Mesenchymal stem cell (in vitro differentiated cells and primary cell): ENCODE results near the gene PCDHGA4.
"Not testable (repeated sequence)": the region's sequence is repeated elsewhere in the genome, so short reads cannot be mapped to it uniquely, and the experiment has no call there.

ENCODE experiments used
- DNase-seq: peaks from one replicate; pipeline ENCODE4 v3.0.0-alpha.2; 2013
- H2AFZ ChIP-seq: one replicate; pipeline ENCODE4 v1.6.1; 2013; ENCODE audit warnings: low read depth, mild to moderate bottlenecking, control low read depth, inconsistent platforms, low read length, moderate library complexity
- H2AK5ac ChIP-seq: 2 replicates; pipeline ENCODE4 v1.6.1; 2013; ENCODE audit warnings: low read length, moderate library complexity, mild to moderate bottlenecking, inconsistent platforms; ENCODE audit not compliant: severe bottlenecking
- H2BK120ac ChIP-seq: one replicate; pipeline ENCODE4 v1.6.1; 2013; ENCODE audit warnings: low read depth, mild to moderate bottlenecking, inconsistent platforms, low read length, moderate library complexity
- H2BK12ac ChIP-seq, 2 experiments: one replicate each; pipeline ENCODE4 v1.6.1; 2013; ENCODE audit warnings: inconsistent platforms in 2 of 2, low read length in 2 of 2, mild to moderate bottlenecking in 2 of 2, moderate library complexity in 2 of 2, control low read depth in 1 of 2
- H2BK15ac ChIP-seq: one replicate; pipeline ENCODE4 v1.6.1; 2013; ENCODE audit warnings: mild to moderate bottlenecking, low read depth, inconsistent platforms; ENCODE audit not compliant: poor library complexity, severe bottlenecking
- H2BK5ac ChIP-seq: 2 replicates; pipeline ENCODE4 v1.6.1; 2013; ENCODE audit warnings: low read depth, mild to moderate bottlenecking, low read length, control low read depth, inconsistent platforms; ENCODE audit not compliant: poor library complexity, severe bottlenecking
- H3K14ac ChIP-seq, 2 experiments: one replicate each; pipeline ENCODE4 v1.6.1; 2013; ENCODE audit warnings: inconsistent platforms in 2 of 2, low read length in 2 of 2, control low read depth in 1 of 2, mild to moderate bottlenecking in 1 of 2, moderate library complexity in 1 of 2
- H3K18ac ChIP-seq, 2 experiments: one replicate each; pipeline ENCODE4 v1.6.1; 2013; ENCODE audit warnings: inconsistent platforms in 2 of 2, low read length in 2 of 2, control low read depth in 1 of 2, low read depth in 1 of 2, mild to moderate bottlenecking in 1 of 2
- H3K23ac ChIP-seq, 2 experiments: one replicate each; pipeline ENCODE4 v1.6.1; 2013; ENCODE audit warnings: inconsistent platforms in 2 of 2, low read length in 2 of 2, mild to moderate bottlenecking in 2 of 2, moderate library complexity in 2 of 2, control low read depth in 1 of 2
- H3K27ac ChIP-seq: 2 replicates; pipeline ENCODE4 v1.5.1; 2013; ENCODE audit warnings: mild to moderate bottlenecking, moderate library complexity, low read length, control low read depth, inconsistent platforms; ENCODE audit not compliant: poor library complexity, severe bottlenecking
- H3K27me3 ChIP-seq, 2 experiments: 2 replicates each; pipeline versions ENCODE4 v1.6.1 to v1.7.0; 2013; ENCODE audit warnings: low read length in 2 of 2, mild to moderate bottlenecking in 2 of 2, moderate library complexity in 2 of 2, control low read depth in 1 of 2, inconsistent platforms in 1 of 2; ENCODE audit not compliant: control insufficient read depth in 1 of 2, insufficient read depth in 1 of 2
- H3K36me3 ChIP-seq, 2 experiments: 2 replicates each; pipeline versions ENCODE4 v1.6.1 to v1.7.0; 2013; ENCODE audit warnings: low read length in 2 of 2, control low read depth in 1 of 2, inconsistent platforms in 1 of 2, low read depth in 1 of 2, mild to moderate bottlenecking in 1 of 2; ENCODE audit not compliant: insufficient read depth in 2 of 2, control insufficient read depth in 1 of 2
- H3K4ac ChIP-seq, 2 experiments: one replicate each; pipeline ENCODE4 v1.6.1; 2013; ENCODE audit warnings: inconsistent platforms in 2 of 2, low read length in 2 of 2, mild to moderate bottlenecking in 2 of 2, moderate library complexity in 2 of 2, control low read depth in 1 of 2, low read depth in 1 of 2
- H3K4me1 ChIP-seq: 2 replicates; pipeline ENCODE4 v1.6.1; 2013; ENCODE audit warnings: low read depth, low read length, control low read depth; ENCODE audit not compliant: control insufficient read depth, insufficient read depth
- H3K4me2 ChIP-seq: 2 replicates; pipeline ENCODE4 v1.6.1; 2013; ENCODE audit warnings: low read length, mild to moderate bottlenecking, inconsistent platforms; ENCODE audit not compliant: poor library complexity, severe bottlenecking
- H3K4me3 ChIP-seq, 2 experiments: 2 replicates each; pipeline versions ENCODE4 v1.5.1 to v1.7.0; 2013; ENCODE audit warnings: low read length in 2 of 2, mild to moderate bottlenecking in 2 of 2, control low read depth in 1 of 2, low read depth in 1 of 2; ENCODE audit not compliant: insufficient read depth in 1 of 2
- H3K79me1 ChIP-seq: replicated peaks from 2 replicates; pipeline ENCODE4 v1.6.1; 2013; ENCODE audit warnings: mild to moderate bottlenecking, control low read depth, low read length, inconsistent platforms; ENCODE audit not compliant: poor library complexity, severe bottlenecking
- H3K9ac ChIP-seq: 2 replicates; pipeline ENCODE4 v1.7.0; 2013; ENCODE audit warnings: mild to moderate bottlenecking, low read length, moderate library complexity
- H3K9me3 ChIP-seq: 2 replicates; pipeline ENCODE4 v1.7.0; 2013; ENCODE audit warnings: mild to moderate bottlenecking, low read length; ENCODE audit not compliant: control insufficient read depth
- H4K8ac ChIP-seq: one replicate; pipeline ENCODE4 v1.6.1; 2013; ENCODE audit warnings: inconsistent platforms, mild to moderate bottlenecking, low read length, moderate library complexity
- H4K91ac ChIP-seq: one replicate; pipeline ENCODE4 v1.6.1; 2013; ENCODE audit warnings: mild to moderate bottlenecking, low read length, inconsistent platforms
- WGBS: methylation state at CpG from one replicate; pipeline ENCODE4 v1.1.7; 2013; ENCODE audit warnings: mixed read lengths; 5-methylcytosine and 5-hydroxymethylcytosine counted together

Gene PCDHGA4

GRCh38 chr5:141326088-141326854 lies 28.6 kb upstream of the PCDHGA4 start:
- Histone ChIP-seq H3K23ac (no peak overlapping the region), H2BK120ac (no peak overlapping the region), H3K27ac (no peak overlapping the region), H4K91ac (no peak overlapping the region), H3K9me3 (peaks cover 23% of the 10 kb centered on the region), H2BK15ac (no peak overlapping the region), H3K9ac (peak overlapping the region; percentile 86), H3K36me3 (no peaks in the 10 kb centered on the region), H3K27me3 (no peaks in the 10 kb centered on the region), H2BK5ac (no peak overlapping the region), H2AFZ (no peak overlapping the region), H3K4ac (no peak overlapping the region), H3K14ac (no peak overlapping the region), H3K4me2 (no peak overlapping the region), H3K79me1 (no peaks in the 10 kb centered on the region), H3K18ac (no peak overlapping the region), H2BK12ac (no peak overlapping the region), H2AK5ac (no peak overlapping the region), H4K8ac (no peak overlapping the region), H3K4me1 (no peaks in the 10 kb centered on the region), H3K4me3 (peak overlapping the region in 1 of 2 experiments; percentile 76)
- 50% methylated on average over 24 of the region's 27 CpGs for WGBS
- peak; percentile 35 for DNase-seq

- no peak overlapping the region for H3K27ac ChIP-seq
- no peak overlapping the region for H2AFZ ChIP-seq
- H4K91ac ChIP-seq, result peak overlapping the region; percentile 54
- no peak overlapping the region for H3K18ac ChIP-seq
- no peak overlapping the region for H3K4ac ChIP-seq
- H3K4me2 ChIP-seq, result no peak overlapping the region
- H3K9ac ChIP-seq, result no peak overlapping the region
- H2BK5ac ChIP-seq, result no peak overlapping the region
- WGBS, result 84% methylated on average over 8 of the region's 8 CpGs
- no peak for DNase-seq
- H3K23ac ChIP-seq, result no peak overlapping the region
- H3K9me3 ChIP-seq, result peaks cover 29% of the 10 kb centered on the region
- H3K4me3 ChIP-seq, result no peak overlapping the region
- H4K8ac ChIP-seq, result no peak overlapping the region
- no peaks in the 10 kb centered on the region for H3K36me3 ChIP-seq
- no peak overlapping the region for H2BK120ac ChIP-seq
- no peak overlapping the region for H2BK12ac ChIP-seq
- no peak overlapping the region for H2BK15ac ChIP-seq
- H3K27me3 ChIP-seq, result no peaks in the 10 kb centered on the region
- no peak overlapping the region for H3K14ac ChIP-seq
- H3K4me1 ChIP-seq, result no peaks in the 10 kb centered on the region
- H3K79me1 ChIP-seq, result no peaks in the 10 kb centered on the region
- H2AK5ac ChIP-seq, result no peak overlapping the region
Measured at GRCh38 chr5:141328231-141328630, 26.6 kb upstream of the PCDHGA4 start.

DNA sequence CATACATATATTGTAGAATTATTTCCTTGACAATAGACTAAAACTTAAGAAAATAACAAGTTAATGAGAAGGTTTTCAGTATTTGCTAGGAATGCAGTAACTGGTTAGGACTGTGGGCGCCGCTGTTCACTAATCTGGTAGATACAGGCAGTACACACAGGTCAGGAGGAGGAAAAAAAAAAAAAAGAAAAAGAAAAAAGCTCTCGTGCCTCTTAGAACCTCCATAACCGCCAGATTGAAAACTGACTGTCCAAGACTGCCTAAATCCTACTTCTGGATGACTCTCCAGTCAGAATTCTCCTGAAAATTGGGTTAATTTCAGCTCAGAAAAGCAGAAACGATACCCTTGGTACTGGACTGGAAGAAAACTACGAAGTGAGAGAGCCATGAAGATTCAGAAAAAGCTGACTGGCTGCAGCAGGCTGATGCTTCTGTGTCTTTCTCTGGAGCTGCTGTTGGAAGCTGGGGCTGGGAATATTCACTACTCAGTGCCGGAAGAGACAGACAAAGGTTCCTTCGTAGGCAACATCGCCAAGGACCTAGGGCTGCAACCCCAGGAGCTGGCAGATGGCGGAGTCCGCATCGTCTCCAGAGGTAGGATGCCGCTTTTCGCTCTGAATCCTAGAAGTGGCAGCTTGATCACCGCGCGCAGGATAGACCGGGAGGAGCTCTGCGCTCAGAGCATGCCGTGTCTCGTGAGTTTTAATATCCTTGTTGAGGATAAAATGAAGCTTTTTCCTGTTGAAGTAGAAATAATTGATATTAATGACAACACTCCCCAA lies 24.3 kb upstream of the PCDHGA4 start, which contains the start of gene PCDHGA1:
PCDHGA1 (plus strand) TSS at position 216 of the 782 bp plus-strand sequence.
- no peak within 1 kb of the TSS for H3K23ac ChIP-seq
- H3K27me3 ChIP-seq, result no peaks in the 10 kb centered on the region
- WGBS, result 81% methylated on average over 18 of the region's 21 CpGs
- H2BK5ac ChIP-seq, result no peak within 1 kb of the TSS
- H3K14ac ChIP-seq, result no peak within 1 kb of the TSS
- H2AK5ac ChIP-seq, result no peak within 1 kb of the TSS
- H2BK12ac ChIP-seq, result no peak within 1 kb of the TSS
- DNase-seq, result no peak
- H4K8ac ChIP-seq, result no peak within 1 kb of the TSS
- no peak within 1 kb of the TSS for H2BK120ac ChIP-seq
- H3K36me3 ChIP-seq, result no peaks in the 10 kb centered on the region
- H3K9me3 ChIP-seq, result peaks cover 44% of the 10 kb centered on the region
- no peak within 1 kb of the TSS for H2BK15ac ChIP-seq
- peak within 1 kb of the TSS in 1 of 2 experiments; percentile 59 for H3K4me3 ChIP-seq
- H2AFZ ChIP-seq, result no peak within 1 kb of the TSS
- H3K79me1 ChIP-seq, result no peaks in the 10 kb centered on the region
- peak within 1 kb of the TSS; percentile 62 for H3K9ac ChIP-seq
- no peak within 1 kb of the TSS for H3K4me2 ChIP-seq
- no peak within 1 kb of the TSS for H3K4ac ChIP-seq
- H3K27ac ChIP-seq, result no peak within 1 kb of the TSS
- H3K4me1 ChIP-seq, result no peaks in the 10 kb centered on the region
- H3K18ac ChIP-seq, result no peak within 1 kb of the TSS
- no peak within 1 kb of the TSS for H4K91ac ChIP-seq

DNA sequence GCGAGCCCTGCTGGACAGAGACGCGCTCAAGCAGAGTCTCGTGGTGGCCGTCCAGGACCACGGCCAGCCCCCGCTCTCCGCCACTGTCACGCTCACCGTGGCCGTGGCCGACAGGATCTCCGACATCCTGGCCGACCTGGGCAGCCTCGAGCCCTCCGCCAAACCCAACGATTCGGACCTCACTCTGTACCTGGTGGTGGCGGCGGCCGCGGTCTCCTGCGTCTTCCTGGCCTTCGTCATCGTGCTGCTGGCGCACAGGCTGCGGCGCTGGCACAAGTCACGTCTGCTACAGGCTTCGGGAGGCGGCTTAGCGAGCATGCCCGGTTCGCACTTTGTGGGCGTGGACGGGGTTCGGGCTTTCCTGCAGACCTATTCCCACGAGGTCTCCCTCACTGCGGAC lies 22.2 kb upstream of the PCDHGA4 start:
- H3K4me3 ChIP-seq, H2AK5ac ChIP-seq, H3K36me3 ChIP-seq, H3K9ac ChIP-seq, H3K18ac ChIP-seq, H3K4ac ChIP-seq, H3K79me1 ChIP-seq, H2BK5ac ChIP-seq, H2AFZ ChIP-seq, H3K27ac ChIP-seq, H3K27me3 ChIP-seq, H2BK12ac ChIP-seq, H2BK120ac ChIP-seq, H3K23ac ChIP-seq, DNase-seq, H3K4me1 ChIP-seq, H4K91ac ChIP-seq, H3K4me2 ChIP-seq, H2BK15ac ChIP-seq, H3K14ac ChIP-seq, H4K8ac ChIP-seq: not testable (repeated sequence)
- H3K9me3 ChIP-seq, result peaks cover 60% of the 10 kb centered on the region
- WGBS, result 91% methylated on average over 28 of the region's 39 CpGs
